Measurements from ENCODE around the gene ARMCX2. TPM values are rescaled to one million over a fixed set of nuclear protein-coding genes. Genes with fewer than 3 reads are reported as not detected.

ARMCX2 gene
- total RNA-seq, 1 experiment from 2014 or later: 0.17 TPM

DNA sequence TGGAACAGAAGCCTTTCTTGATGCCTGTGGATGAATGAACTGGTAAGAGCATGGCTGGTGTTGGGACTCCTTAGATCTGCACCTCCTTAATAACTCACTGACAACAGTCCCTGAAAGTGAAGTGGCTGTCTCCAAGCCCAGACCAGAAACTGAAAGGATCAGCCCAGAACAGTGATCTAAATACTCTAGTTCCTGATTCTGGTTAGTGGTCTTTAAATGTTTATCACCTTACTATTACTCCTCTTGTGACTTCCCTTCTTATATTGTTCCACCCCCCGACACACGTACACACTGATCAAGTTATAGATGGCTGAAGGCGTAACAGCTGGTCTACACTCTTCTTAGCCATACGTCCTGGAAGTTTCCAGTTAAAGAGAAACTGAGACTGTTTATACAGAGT, 33.8 kb upstream of the ARMCX2 start:
- H2AFZ ChIP-seq (ENCODE audit: low read depth, low read length, poor library complexity, severe bottlenecking): no peak overlapping the region
- no TSS peak for BruUV-seq (replicated peaks)
- H3K27me3 ChIP-seq (ENCODE audit: insufficient read depth, low read length): peaks cover 14% of the 10 kb centered on the region
- no peaks in the 10 kb centered on the region for H4K20me1 ChIP-seq (ENCODE audit: insufficient read depth)
- POLR2A ChIA-PET: no interaction called here
- no peak for DNase-seq (ENCODE audit: low read depth, low spot score)
- H3K36me3 ChIP-seq (ENCODE audit: control insufficient read depth in 1 of 2, insufficient read depth in 2 of 2, low read length in 2 of 2): no peaks in the 10 kb centered on the region
- TF ChIP-seq, protein P1, sequence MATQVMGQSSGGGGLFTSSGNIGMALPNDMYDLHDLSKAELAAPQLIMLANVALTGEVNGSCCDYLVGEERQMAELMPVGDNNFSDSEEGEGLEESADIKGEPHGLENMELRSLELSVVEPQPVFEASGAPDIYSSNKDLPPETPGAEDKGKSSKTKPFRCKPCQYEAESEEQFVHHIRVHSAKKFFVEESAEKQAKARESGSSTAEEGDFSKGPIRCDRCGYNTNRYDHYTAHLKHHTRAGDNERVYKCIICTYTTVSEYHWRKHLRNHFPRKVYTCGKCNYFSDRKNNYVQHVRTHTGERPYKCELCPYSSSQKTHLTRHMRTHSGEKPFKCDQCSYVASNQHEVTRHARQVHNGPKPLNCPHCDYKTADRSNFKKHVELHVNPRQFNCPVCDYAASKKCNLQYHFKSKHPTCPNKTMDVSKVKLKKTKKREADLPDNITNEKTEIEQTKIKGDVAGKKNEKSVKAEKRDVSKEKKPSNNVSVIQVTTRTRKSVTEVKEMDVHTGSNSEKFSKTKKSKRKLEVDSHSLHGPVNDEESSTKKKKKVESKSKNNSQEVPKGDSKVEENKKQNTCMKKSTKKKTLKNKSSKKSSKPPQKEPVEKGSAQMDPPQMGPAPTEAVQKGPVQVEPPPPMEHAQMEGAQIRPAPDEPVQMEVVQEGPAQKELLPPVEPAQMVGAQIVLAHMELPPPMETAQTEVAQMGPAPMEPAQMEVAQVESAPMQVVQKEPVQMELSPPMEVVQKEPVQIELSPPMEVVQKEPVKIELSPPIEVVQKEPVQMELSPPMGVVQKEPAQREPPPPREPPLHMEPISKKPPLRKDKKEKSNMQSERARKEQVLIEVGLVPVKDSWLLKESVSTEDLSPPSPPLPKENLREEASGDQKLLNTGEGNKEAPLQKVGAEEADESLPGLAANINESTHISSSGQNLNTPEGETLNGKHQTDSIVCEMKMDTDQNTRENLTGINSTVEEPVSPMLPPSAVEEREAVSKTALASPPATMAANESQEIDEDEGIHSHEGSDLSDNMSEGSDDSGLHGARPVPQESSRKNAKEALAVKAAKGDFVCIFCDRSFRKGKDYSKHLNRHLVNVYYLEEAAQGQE (IDR thresholded peaks at IDR 0.05; ENCODE audit: low read depth): no peak
- TF ChIP-seq EGR1 (IDR thresholded peaks at IDR 0.05; ENCODE audit: low read depth) (no peak), ZFX (IDR thresholded peaks at IDR 0.05) (no peak), SIN3A (IDR thresholded peaks at IDR 0.05; ENCODE audit: low read depth) (no peak), EZH2phosphoT487 (IDR thresholded peaks at IDR 0.05; ENCODE audit: borderline replicate concordance) (no peak), CEBPB (IDR thresholded peaks at IDR 0.05; ENCODE audit: low read depth) (no peak), FOSL1 (IDR thresholded peaks at IDR 0.05; ENCODE audit: low read depth) (no peak), CBX3 (IDR thresholded peaks at IDR 0.05; ENCODE audit: low read depth) (no peak), CTCF (IDR thresholded peaks at IDR 0.05 in 2 of 3, conservative IDR thresholded peaks at IDR 0.05 in 1 of 3; ENCODE audit: borderline replicate concordance in 1 of 3, insufficient read depth in 1 of 3, low read depth in 2 of 3, low read length in 2 of 3) (no peak), ZNF274 (IDR thresholded peaks at IDR 0.05; ENCODE audit: low read depth, low read length) (no peak), ELF1 (IDR thresholded peaks at IDR 0.05; ENCODE audit: borderline replicate concordance, low read depth) (no peak), TCF7L2 (IDR thresholded peaks at IDR 0.05; ENCODE audit: borderline replicate concordance, extremely low read depth, insufficient read depth, insufficient read length) (no peak), EZH2 (IDR thresholded peaks at IDR 0.05) (no peak), ATF3 (IDR thresholded peaks at IDR 0.05) (no peak), POLR2AphosphoS5 (IDR thresholded peaks at IDR 0.05; ENCODE audit: low read depth, low read length) (no peak), SRF (IDR thresholded peaks at IDR 0.05; ENCODE audit: low read depth) (no peak)
- TF ChIP-seq, protein P2, sequence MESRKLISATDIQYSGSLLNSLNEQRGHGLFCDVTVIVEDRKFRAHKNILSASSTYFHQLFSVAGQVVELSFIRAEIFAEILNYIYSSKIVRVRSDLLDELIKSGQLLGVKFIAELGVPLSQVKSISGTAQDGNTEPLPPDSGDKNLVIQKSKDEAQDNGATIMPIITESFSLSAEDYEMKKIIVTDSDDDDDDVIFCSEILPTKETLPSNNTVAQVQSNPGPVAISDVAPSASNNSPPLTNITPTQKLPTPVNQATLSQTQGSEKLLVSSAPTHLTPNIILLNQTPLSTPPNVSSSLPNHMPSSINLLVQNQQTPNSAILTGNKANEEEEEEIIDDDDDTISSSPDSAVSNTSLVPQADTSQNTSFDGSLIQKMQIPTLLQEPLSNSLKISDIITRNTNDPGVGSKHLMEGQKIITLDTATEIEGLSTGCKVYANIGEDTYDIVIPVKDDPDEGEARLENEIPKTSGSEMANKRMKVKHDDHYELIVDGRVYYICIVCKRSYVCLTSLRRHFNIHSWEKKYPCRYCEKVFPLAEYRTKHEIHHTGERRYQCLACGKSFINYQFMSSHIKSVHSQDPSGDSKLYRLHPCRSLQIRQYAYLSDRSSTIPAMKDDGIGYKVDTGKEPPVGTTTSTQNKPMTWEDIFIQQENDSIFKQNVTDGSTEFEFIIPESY (IDR thresholded peaks at IDR 0.05; ENCODE audit: extremely low read depth, insufficient replicate concordance, low read length): no peak
- ATAC-seq: no peak
- H3K4me2 ChIP-seq (ENCODE audit: low read length): no peak overlapping the region
- intact Hi-C loops (cut with micrococcal nuclease): no loop called here
- H3K79me2 ChIP-seq (ENCODE audit: insufficient read depth, low read length): no peaks in the 10 kb centered on the region
- CTCF ChIA-PET: no interaction called here
- H3K9ac ChIP-seq (ENCODE audit: low read length): no peak overlapping the region
- H3K9me3 ChIP-seq (ENCODE audit: control insufficient read depth in 1 of 2, insufficient read depth in 1 of 2, low read depth in 1 of 2, low read length in 2 of 2): no peaks in the 10 kb centered on the region
- H3K4me1 ChIP-seq (ENCODE audit: control insufficient read depth in 1 of 2, insufficient read depth in 2 of 2, low read length in 2 of 2): no peaks in the 10 kb centered on the region
- RAD21 ChIA-PET (ENCODE audit: low non-redundant PET in 1 of 2, low total read pairs in 2 of 2, uncharacterized antibody in 2 of 2, unreplicated experiment in 2 of 2): no interaction called here
- H3K27ac ChIP-seq (ENCODE audit: low read depth, low read length): no peak overlapping the region
- no peaks in the 10 kb centered on the region for H3K9me2 ChIP-seq (ENCODE audit: insufficient read depth)
- H3K4me3 ChIP-seq (replicated peaks in 1 of 2; ENCODE audit: low read depth in 1 of 2, low read length in 2 of 2): no peak overlapping the region

All from HCT116 (cell line).